A549 (cell line): ENCODE data around the gene CDH26. TPM values are rescaled to one million over a fixed set of nuclear protein-coding genes. Genes with fewer than 3 reads are reported as not detected.

ENCODE experiments used
- ATAC-seq, 2 experiments: fragments of 200-7000 bp in 1 of 2; fragments of >200 bp in 1 of 2; cut with Nextera tagmentation in 1 of 2; cut with Tn5 transposase in 1 of 2; 3 replicates each; pipeline versions ENCODE4 v1.8.0 to v1.9.1; 2018 to 2020; ENCODE audit warnings: mild to moderate bottlenecking in 1 of 2, moderate library complexity in 1 of 2
- CTCF ChIA-PET: fragments of 300-600 bp; sonication (Branson Sonifier 250); formaldehyde crosslinking; extraction: SDS; loops from one replicate; lab custom pipeline; 2021; ENCODE audit warnings: antibody characterized with exemption, inconsistent platforms; lab: Yijun Ruan, JAX
- POLR2A ChIA-PET: fragments of 350-600 bp; formaldehyde crosslinking; extraction: SDS; loops from one replicate; lab custom pipeline; 2021; ENCODE audit warnings: antibody characterized with exemption, inconsistent platforms; lab: Yijun Ruan, JAX
- DNase-seq, 2 experiments: peaks; one replicate each; pipeline versions ENCODE4 v3.0.0 to v3.0.0-alpha.2; 2011 to 2016; ENCODE audit warnings: low read depth in 1 of 2, low spot score in 1 of 2
- FAIRE-seq: peaks from 2 replicates; lab custom pipeline; 2011; peaks lifted over from hg19 to GRCh38; lab: Jason Lieb, UNC
- H3K27ac ChIP-seq, 2 experiments: fragments of >200 bp; sonication (Bioruptor Twin); formaldehyde crosslinking; 3 replicates each; pipeline ENCODE4 v1.5.1; 2016 to 2017
- H3K4me1 ChIP-seq: fragments of >200 bp; sonication (Bioruptor Twin); formaldehyde crosslinking; 3 replicates; pipeline ENCODE4 v1.6.1; 2016
- H3K4me2 ChIP-seq: fragments of >200 bp; sonication (Bioruptor Twin); formaldehyde crosslinking; 3 replicates; pipeline ENCODE4 v1.6.1; 2016
- H3K4me3 ChIP-seq: fragments of >200 bp; sonication (Bioruptor Twin); formaldehyde crosslinking; 3 replicates; pipeline ENCODE4 v1.5.1; 2016
- H3K9me3 ChIP-seq: fragments of >200 bp; sonication (Bioruptor Twin); formaldehyde crosslinking; 3 replicates; pipeline ENCODE4 v1.6.1; 2016
- CHD2 ChIP-seq: fragments of 150-350 bp; IDR thresholded peaks from 2 replicates; pipeline ENCODE4 v1.6.1; 2014; ENCODE audit warnings: low read length; ENCODE audit not compliant: partially characterized antibody
- CHD4 ChIP-seq: fragments of 200-600 bp; sonication (generic); IDR thresholded peaks from 2 replicates; pipeline ENCODE4 v1.6.1; 2016; ENCODE audit warnings: antibody characterized with exemption, mild to moderate bottlenecking, borderline replicate concordance
- FOSL2 ChIP-seq, 2 experiments: fragments of 450-650 bp in 1 of 2; fragments of >200 bp in 1 of 2; sonication (Bioruptor Twin) in 1 of 2; formaldehyde crosslinking; IDR thresholded peaks; 2 replicates each; pipeline versions ENCODE4 v1.5.0 to v1.6.1; 2016 to 2020; ENCODE audit warnings: mild to moderate bottlenecking in 1 of 2, moderate library complexity in 1 of 2
- FOXS1 ChIP-seq: fragments of 250-450 bp; sonication (Bioruptor Pico); IDR thresholded peaks from 2 replicates; pipeline ENCODE4 v1.5.0; 2020; ENCODE audit warnings: mild to moderate bottlenecking, moderate library complexity
- GATA3 ChIP-seq: IDR thresholded peaks from 2 replicates; pipeline ENCODE4 v1.6.1; 2012; ENCODE audit warnings: borderline replicate concordance
- HDAC2 ChIP-seq: fragments of 200-600 bp; sonication (generic); IDR thresholded peaks from 2 replicates; pipeline ENCODE4 v1.6.1; 2016
- JUN ChIP-seq, 2 experiments: fragments of >200 bp; sonication (Bioruptor Twin); formaldehyde crosslinking; IDR thresholded peaks; 2 replicates in 1 of 2; 3 replicates in 1 of 2; pipeline ENCODE4 v1.6.1; 2016 to 2017
- MYC ChIP-seq: IDR thresholded peaks from 2 replicates; pipeline ENCODE4 v1.6.1; 2012; ENCODE audit warnings: mild to moderate bottlenecking, inconsistent platforms, low read length, improper control_type of control experiment, borderline replicate concordance
- NFE2L2 ChIP-seq: fragments of 150-350 bp; conservative IDR thresholded peaks from 2 replicates; pipeline ENCODE4 v1.6.1; 2014; ENCODE audit warnings: low read length
- NPAS2 ChIP-seq: fragments of 250-450 bp; sonication (Bioruptor Pico); IDR thresholded peaks from 2 replicates; pipeline ENCODE4 v1.8.0; 2022; ENCODE audit warnings: mild to moderate bottlenecking, moderate library complexity, borderline replicate concordance
- POLR2A ChIP-seq: IDR thresholded peaks from 2 replicates; pipeline ENCODE4 v1.6.1; 2012; ENCODE audit warnings: mild to moderate bottlenecking, low read length
- POLR2AphosphoS2 ChIP-seq: conservative IDR thresholded peaks from 2 replicates; pipeline ENCODE4 v1.6.1; 2012; ENCODE audit warnings: low read length, improper control_type of control experiment, inconsistent platforms
- RNF2 ChIP-seq: fragments of 200-600 bp; sonication (generic); IDR thresholded peaks from 2 replicates; pipeline ENCODE4 v1.6.1; 2016; ENCODE audit warnings: low read depth, mild to moderate bottlenecking, antibody characterized with exemption, moderate library complexity, borderline replicate concordance
- SREBF2 ChIP-seq: fragments of 450-650 bp; IDR thresholded peaks from 2 replicates; pipeline ENCODE4 v1.6.1; 2014; ENCODE audit warnings: mild to moderate bottlenecking, moderate library complexity
- ZC3H11A ChIP-seq: fragments of 450-650 bp; IDR thresholded peaks from 2 replicates; pipeline ENCODE4 v1.6.1; 2014; ENCODE audit warnings: antibody characterized with exemption, mild to moderate bottlenecking
- ZFP36 ChIP-seq: fragments of 450-650 bp; IDR thresholded peaks from 2 replicates; pipeline ENCODE4 v1.6.1; 2014; ENCODE audit warnings: borderline replicate concordance; ENCODE audit not compliant: partially characterized antibody
- WGBS: methylation state at CpG from one replicate; pipeline ENCODE4 v1.1.6; 2017; ENCODE audit errors: missing lambda C conversion rate; 5-methylcytosine and 5-hydroxymethylcytosine counted together
- polyA plus RNA-seq, 4 experiments: library from polyadenylated mRNA; depleted of rRNA in 3 of 4; stranded (reverse); fragments of >200 nt; fragmentation: RNase III in 1 of 4; extraction: RNeasy Plus Mini Kit Qiagen cat#74134 plus additional on column Dnase treatment in 1 of 4; gene quantifications; 2 replicates in 3 of 4; 3 replicates in 1 of 4; pipeline ENCODE4 v1.2.3, GENCODE V29; 2011 to 2017
- TF ChIP-seq, protein P1 (sequence below): fragments of >200 bp; sonication (Bioruptor Twin); formaldehyde crosslinking; IDR thresholded peaks from 2 replicates; pipeline ENCODE4 v1.6.1; 2016
- TF ChIP-seq, protein P2 (sequence below): fragments of 250-450 bp; sonication (Bioruptor Pico); IDR thresholded peaks from 2 replicates; pipeline ENCODE4 v1.5.0; 2021; ENCODE audit warnings: mild to moderate bottlenecking, moderate library complexity, borderline replicate concordance
- TF ChIP-seq, protein P3 (sequence below): fragments of >200 bp; sonication (Bioruptor Twin); formaldehyde crosslinking; IDR thresholded peaks from 3 replicates; pipeline ENCODE4 v1.5.1; 2016
- TF ChIP-seq, protein P4 (sequence below): fragments of 450-650 bp; IDR thresholded peaks from 2 replicates; pipeline ENCODE4 v1.6.1; 2014; ENCODE audit warnings: antibody characterized with exemption
- TF ChIP-seq, protein P5 (sequence below): IDR thresholded peaks from 2 replicates; pipeline ENCODE4 v1.6.1; 2012

The CDH26 gene
- polyA plus RNA-seq, 2 of the 4 experiments (the other 2 are of a cell fraction) = 0.27 to 0.57 TPM

DNA sequence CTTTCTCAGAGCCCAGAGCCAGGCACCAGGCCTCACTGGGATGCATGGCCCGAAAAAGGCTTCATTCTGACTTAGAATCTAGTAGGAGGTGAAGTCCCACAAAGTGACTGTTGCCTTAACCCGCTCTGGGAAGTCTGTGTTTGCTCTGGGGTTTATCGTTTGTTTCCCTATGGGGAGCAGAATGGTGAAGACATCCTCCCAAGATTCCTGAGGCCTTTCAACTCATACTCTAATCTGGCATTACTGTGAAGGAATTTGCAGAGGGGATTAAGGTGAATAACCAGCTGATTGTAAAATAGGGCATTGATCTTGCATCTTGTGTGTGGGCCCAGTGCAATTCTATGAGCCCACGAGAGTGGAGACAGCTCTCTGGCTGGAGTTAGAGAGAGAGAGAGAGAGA, 67.8 kb downstream of the CDH26 start:
- CTCF ChIA-PET = no interaction called here
- Histone ChIP-seq H3K9me3 (no peaks in the 10 kb centered on the region), H3K4me3 (no peak overlapping the region), H3K4me1 (no peaks in the 10 kb centered on the region), H3K27ac (no peak overlapping the region), H3K4me2 (no peak overlapping the region)
- TF ChIP-seq, protein P1, sequence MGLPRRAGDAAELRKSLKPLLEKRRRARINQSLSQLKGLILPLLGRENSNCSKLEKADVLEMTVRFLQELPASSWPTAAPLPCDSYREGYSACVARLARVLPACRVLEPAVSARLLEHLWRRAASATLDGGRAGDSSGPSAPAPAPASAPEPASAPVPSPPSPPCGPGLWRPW = no peak
- TF ChIP-seq ZFP36 (no peak), HDAC2 (no peak), NFE2L2 (no peak), JUN (IDR thresholded peaks at IDR 0.05) (no peak), CHD2 (no peak), SREBF2 (no peak), NPAS2 (no peak), FOXS1 (CRISPR knock-in tag) (no peak), MYC (no peak)
- TF ChIP-seq, protein P2, sequence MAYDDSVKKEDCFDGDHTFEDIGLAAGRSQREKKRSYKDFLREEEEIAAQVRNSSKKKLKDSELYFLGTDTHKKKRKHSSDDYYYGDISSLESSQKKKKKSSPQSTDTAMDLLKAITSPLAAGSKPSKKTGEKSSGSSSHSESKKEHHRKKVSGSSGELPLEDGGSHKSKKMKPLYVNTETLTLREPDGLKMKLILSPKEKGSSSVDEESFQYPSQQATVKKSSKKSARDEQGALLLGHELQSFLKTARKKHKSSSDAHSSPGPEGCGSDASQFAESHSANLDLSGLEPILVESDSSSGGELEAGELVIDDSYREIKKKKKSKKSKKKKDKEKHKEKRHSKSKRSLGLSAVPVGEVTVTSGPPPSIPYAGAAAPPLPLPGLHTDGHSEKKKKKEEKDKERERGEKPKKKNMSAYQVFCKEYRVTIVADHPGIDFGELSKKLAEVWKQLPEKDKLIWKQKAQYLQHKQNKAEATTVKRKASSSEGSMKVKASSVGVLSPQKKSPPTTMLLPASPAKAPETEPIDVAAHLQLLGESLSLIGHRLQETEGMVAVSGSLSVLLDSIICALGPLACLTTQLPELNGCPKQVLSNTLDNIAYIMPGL (CRISPR knock-in tag) = no peak
- TF ChIP-seq, protein P3, sequence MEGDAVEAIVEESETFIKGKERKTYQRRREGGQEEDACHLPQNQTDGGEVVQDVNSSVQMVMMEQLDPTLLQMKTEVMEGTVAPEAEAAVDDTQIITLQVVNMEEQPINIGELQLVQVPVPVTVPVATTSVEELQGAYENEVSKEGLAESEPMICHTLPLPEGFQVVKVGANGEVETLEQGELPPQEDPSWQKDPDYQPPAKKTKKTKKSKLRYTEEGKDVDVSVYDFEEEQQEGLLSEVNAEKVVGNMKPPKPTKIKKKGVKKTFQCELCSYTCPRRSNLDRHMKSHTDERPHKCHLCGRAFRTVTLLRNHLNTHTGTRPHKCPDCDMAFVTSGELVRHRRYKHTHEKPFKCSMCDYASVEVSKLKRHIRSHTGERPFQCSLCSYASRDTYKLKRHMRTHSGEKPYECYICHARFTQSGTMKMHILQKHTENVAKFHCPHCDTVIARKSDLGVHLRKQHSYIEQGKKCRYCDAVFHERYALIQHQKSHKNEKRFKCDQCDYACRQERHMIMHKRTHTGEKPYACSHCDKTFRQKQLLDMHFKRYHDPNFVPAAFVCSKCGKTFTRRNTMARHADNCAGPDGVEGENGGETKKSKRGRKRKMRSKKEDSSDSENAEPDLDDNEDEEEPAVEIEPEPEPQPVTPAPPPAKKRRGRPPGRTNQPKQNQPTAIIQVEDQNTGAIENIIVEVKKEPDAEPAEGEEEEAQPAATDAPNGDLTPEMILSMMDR = no peak
- POLR2A ChIA-PET = no interaction called here
- 31% methylated on average over 4 of the region's 4 CpGs for WGBS
- DNase-seq (no peak), FAIRE-seq (no peak), ATAC-seq (no peak)

DNA sequence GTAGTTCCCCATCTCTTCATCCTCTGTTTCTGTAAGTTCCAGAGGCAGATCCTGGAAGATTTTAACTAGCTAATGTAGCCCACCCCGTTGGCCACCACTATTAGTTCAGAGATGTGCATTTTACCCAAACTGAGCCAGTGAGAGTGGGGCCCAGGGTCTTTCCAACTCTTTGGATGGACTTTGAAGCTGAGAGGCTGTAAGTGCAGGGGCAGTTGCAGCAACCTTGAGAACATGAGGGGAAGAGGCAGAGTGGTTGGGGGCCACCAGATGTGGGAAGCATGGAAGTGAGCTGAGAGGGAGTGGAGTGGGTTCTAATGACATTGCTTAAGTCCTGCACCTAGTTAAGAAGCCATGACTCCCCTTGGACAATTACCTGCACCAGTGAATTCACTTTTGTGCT, 72.2 kb downstream of the CDH26 start:
- H3K9me3 ChIP-seq = no peaks in the 10 kb centered on the region
- no peak for TF ChIP-seq ZC3H11A
- TF ChIP-seq ZFP36 = no peak
- TF ChIP-seq NFE2L2 = no peak
- TF ChIP-seq FOSL2 (IDR thresholded peaks at IDR 0.05) = no peak
- no peak for TF ChIP-seq FOSL2 (CRISPR knock-in tag; IDR thresholded peaks at IDR 0.05)
- TF ChIP-seq, protein P4, sequence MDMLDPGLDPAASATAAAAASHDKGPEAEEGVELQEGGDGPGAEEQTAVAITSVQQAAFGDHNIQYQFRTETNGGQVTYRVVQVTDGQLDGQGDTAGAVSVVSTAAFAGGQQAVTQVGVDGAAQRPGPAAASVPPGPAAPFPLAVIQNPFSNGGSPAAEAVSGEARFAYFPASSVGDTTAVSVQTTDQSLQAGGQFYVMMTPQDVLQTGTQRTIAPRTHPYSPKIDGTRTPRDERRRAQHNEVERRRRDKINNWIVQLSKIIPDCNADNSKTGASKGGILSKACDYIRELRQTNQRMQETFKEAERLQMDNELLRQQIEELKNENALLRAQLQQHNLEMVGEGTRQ = no peak
- TF ChIP-seq CHD2 = no peak
- TF ChIP-seq GATA3 = no peak
- TF ChIP-seq POLR2AphosphoS2 = no peak
- TF ChIP-seq CHD4 = no peak
- no peak for TF ChIP-seq RNF2
- no peak for TF ChIP-seq POLR2A
- TF ChIP-seq HDAC2 = no peak
- TF ChIP-seq, protein P5, sequence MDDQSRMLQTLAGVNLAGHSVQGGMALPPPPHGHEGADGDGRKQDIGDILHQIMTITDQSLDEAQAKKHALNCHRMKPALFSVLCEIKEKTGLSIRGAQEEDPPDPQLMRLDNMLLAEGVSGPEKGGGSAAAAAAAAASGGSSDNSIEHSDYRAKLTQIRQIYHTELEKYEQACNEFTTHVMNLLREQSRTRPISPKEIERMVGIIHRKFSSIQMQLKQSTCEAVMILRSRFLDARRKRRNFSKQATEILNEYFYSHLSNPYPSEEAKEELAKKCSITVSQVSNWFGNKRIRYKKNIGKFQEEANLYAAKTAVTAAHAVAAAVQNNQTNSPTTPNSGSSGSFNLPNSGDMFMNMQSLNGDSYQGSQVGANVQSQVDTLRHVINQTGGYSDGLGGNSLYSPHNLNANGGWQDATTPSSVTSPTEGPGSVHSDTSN = no peak
- TF ChIP-seq, all 56 proteins: peak for 0
- CTCF ChIA-PET = interaction anchor here (1.9 kb wide), 1 partner anchor 10 kb away, joined by 5 read pairs; no protein-coding TSS in a partner anchor
- no peak for ATAC-seq
- DNase-seq = no peak
- Histone ChIP-seq H3K27ac (no peak overlapping the region), H3K4me3 (no peak overlapping the region), H3K4me1 (no peaks in the 10 kb centered on the region), H3K4me2 (no peak overlapping the region)
- no peak for FAIRE-seq
- POLR2A ChIA-PET = interaction anchor here (1.0 kb wide), 1 partner anchor 90 kb away, joined by 3 read pairs; the partner anchor contains the start of genes FAM217B and PPP1R3D
- 7% methylated on average over 1 of the region's 1 CpG for WGBS
